Neutrophil (primary cell): ENCODE data around the gene EYS.

ENCODE experiments used
- H3K27ac ChIP-seq: fragments of 200-600 bp; sonication (generic); 2 replicates; pipeline ENCODE4 v1.5.1; 2016; ENCODE audit warnings: mild to moderate bottlenecking, moderate library complexity
- H3K27me3 ChIP-seq: fragments of 200-600 bp; sonication (generic); 2 replicates; pipeline ENCODE4 v1.6.0; 2016; ENCODE audit warnings: mild to moderate bottlenecking
- H3K36me3 ChIP-seq: fragments of 200-600 bp; sonication (generic); 2 replicates; pipeline ENCODE4 v1.5.1; 2017
- H3K4me1 ChIP-seq, 2 experiments: fragments of 200-600 bp in 1 of 2; sonication (generic) in 1 of 2; 1 replicate in 1 of 2; 2 replicates in 1 of 2; pipeline versions ENCODE4 v1.5.1 to v1.6.1; 2013 to 2016; ENCODE audit warnings: low read depth in 1 of 2, low read length in 1 of 2, mild to moderate bottlenecking in 1 of 2, moderate library complexity in 1 of 2; ENCODE audit not compliant: control insufficient read depth in 1 of 2, insufficient read depth in 1 of 2
- H3K4me3 ChIP-seq, 2 experiments: fragments of 200-600 bp in 1 of 2; sonication (generic) in 1 of 2; 1 replicate in 1 of 2; 2 replicates in 1 of 2; pipeline ENCODE4 v1.5.1; 2013 to 2016; ENCODE audit warnings: low read depth in 1 of 2, low read length in 1 of 2, mild to moderate bottlenecking in 1 of 2, moderate library complexity in 1 of 2
- H3K9me3 ChIP-seq: fragments of 200-600 bp; sonication (generic); 2 replicates; pipeline ENCODE4 v1.5.1; 2016
- CTCF ChIP-seq: fragments of 200-600 bp; sonication (generic); IDR thresholded peaks from 2 replicates; pipeline ENCODE4 v1.5.1; 2016; ENCODE audit warnings: antibody characterized with exemption

The EYS gene

GRCh38 chr6:64301307-64302236 lies 1405.5 kb downstream of the EYS start:
- H3K4me3 ChIP-seq: no peak overlapping the region
- no peaks in the 10 kb centered on the region for H3K4me1 ChIP-seq
- no peak overlapping the region for H3K27ac ChIP-seq
- H3K27me3 ChIP-seq: no peaks in the 10 kb centered on the region
- no peaks in the 10 kb centered on the region for H3K36me3 ChIP-seq
- no peak for TF ChIP-seq CTCF
- no peaks in the 10 kb centered on the region for H3K9me3 ChIP-seq

- Histone ChIP-seq H3K27ac (no peak overlapping the region), H3K9me3 (peaks cover 7% of the 10 kb centered on the region), H3K27me3 (no peaks in the 10 kb centered on the region), H3K4me3 (no peak overlapping the region), H3K36me3 (no peaks in the 10 kb centered on the region), H3K4me1 (no peaks in the 10 kb centered on the region)
- TF ChIP-seq CTCF: no peak
Measured at GRCh38 chr6:64299176-64299575, 1407.8 kb downstream of the EYS start.

- H3K27me3 ChIP-seq: no peaks in the 10 kb centered on the region
- H3K4me1 ChIP-seq: no peaks in the 10 kb centered on the region
- H3K36me3 ChIP-seq: no peaks in the 10 kb centered on the region
- no peak overlapping the region for H3K4me3 ChIP-seq
- H3K9me3 ChIP-seq: peaks cover 7% of the 10 kb centered on the region
- H3K27ac ChIP-seq: no peak overlapping the region
- no peak for TF ChIP-seq CTCF
Measured at GRCh38 chr6:64294034-64294433, 1413.0 kb downstream of the EYS start.

- no peaks in the 10 kb centered on the region for H3K27me3 ChIP-seq
- TF ChIP-seq CTCF: no peak
Measured at GRCh38 chr6:64293298-64293697, 1413.7 kb downstream of the EYS start.

GRCh38 chr6:64290867-64291266 lies 1416.2 kb downstream of the EYS start:
- H3K4me1 ChIP-seq: no peaks in the 10 kb centered on the region
- no peak overlapping the region for H3K4me3 ChIP-seq
- no peaks in the 10 kb centered on the region for H3K27me3 ChIP-seq
- no peak overlapping the region for H3K27ac ChIP-seq
- peaks cover 7% of the 10 kb centered on the region for H3K9me3 ChIP-seq
- H3K36me3 ChIP-seq: no peaks in the 10 kb centered on the region
- TF ChIP-seq CTCF: no peak

More at GRCh38 chr6:64293298-64293697, 1413.7 kb downstream of the EYS start:
- no peak overlapping the region for H3K4me3 ChIP-seq
- H3K27ac ChIP-seq: no peak overlapping the region
- no peaks in the 10 kb centered on the region for H3K36me3 ChIP-seq
- H3K4me1 ChIP-seq: no peaks in the 10 kb centered on the region
- peaks cover 7% of the 10 kb centered on the region for H3K9me3 ChIP-seq
